Activated CD4-positive, alpha-beta T cell treated with anti-CD3 and anti-CD28 coated beads for 48 hours (primary cell): ENCODE measurements around the gene YIF1A.
"Not testable (repeated sequence)": the region's sequence is repeated elsewhere in the genome, so short reads cannot be mapped to it uniquely, and the experiment has no call there.

Source experiments
- DNase-seq: peaks from one replicate; pipeline ENCODE4 v3.0.0-alpha.2; 2020

The YIF1A gene

GRCh38 chr11:66310803-66311440 lies 22.0 kb upstream of the YIF1A start:
- DNase-seq: not testable (repeated sequence)

- no peak for DNase-seq
These were observed 21.4 kb upstream of the YIF1A start for GRCh38 chr11:66310324-66310723.

- DNase-seq: no peak
These were observed 20.5 kb upstream of the YIF1A start for GRCh38 chr11:66309475-66309874.

- DNase-seq: no peak
These were observed 13.7 kb upstream of the YIF1A start for GRCh38 chr11:66302656-66303055.

- no peak for DNase-seq
These were observed 10.2 kb upstream of the YIF1A start for GRCh38 chr11:66299186-66299585.

- no peak for DNase-seq
These were observed 8.7 kb upstream of the YIF1A start for GRCh38 chr11:66297610-66298009.

- DNase-seq: no peak
These were observed 6.0 kb upstream of the YIF1A start for GRCh38 chr11:66294626-66295620.

GRCh38 chr11:66293777-66294625 lies 5.1 kb upstream of the YIF1A start:
- DNase-seq: no peak

- DNase-seq: no peak
These were observed 4.4 kb upstream of the YIF1A start for GRCh38 chr11:66293352-66293751.

- no peak for DNase-seq
These were observed 3.8 kb upstream of the YIF1A start for GRCh38 chr11:66292543-66293332.

- DNase-seq: no peak
These were observed 3.0 kb upstream of the YIF1A start, which contains the start of gene TMEM151A for GRCh38 chr11:66291706-66292542. Gene TMEM151A, plus strand, starts transcription at chr11:66291894. Its CDS starts 120 bp downstream, at chr11:66292014.

GRCh38 chr11:66291303-66291705 lies 2.4 kb upstream of the YIF1A start:
- no peak for DNase-seq

GRCh38 chr11:66290330-66290621 lies 1.3 kb upstream of the YIF1A start:
- no peak for DNase-seq

GRCh38 chr11:66289548-66290329 lies 796 bp upstream of the YIF1A start:
- DNase-seq: peak; percentile 91

- DNase-seq: no peak
These were observed 863 bp downstream of the YIF1A start for GRCh38 chr11:66287889-66288670.

GRCh38 chr11:66287211-66287888 lies 1.6 kb downstream of the YIF1A start:
- DNase-seq: no peak

GRCh38 chr11:66286699-66287098 lies 2.2 kb downstream of the YIF1A start:
- no peak for DNase-seq

- DNase-seq: no peak
These were observed 3.5 kb downstream of the YIF1A start for GRCh38 chr11:66285250-66285947.
